Activated CD4-positive, alpha-beta memory T cell treated with anti-CD3 and anti-CD28 coated beads, Interleukin-2, amount 10 ng/mL, durations not matched to agents 7 days and 5 days (primary cell): ENCODE measurements around the gene PRTN3. TPM values are rescaled to one million over a fixed set of nuclear protein-coding genes. Genes with fewer than 3 reads are reported as not detected.

Source experiments
- CTCF ChIA-PET: fragments of 350-600 bp; sonication (Branson Sonifier 250); formaldehyde crosslinking; loops from one replicate; lab custom pipeline; 2021; ENCODE audit warnings: antibody characterized with exemption, inconsistent platforms; lab: Charles Lee
- POLR2A ChIA-PET: fragments of 350-600 bp; sonication (Branson Sonifier 250); formaldehyde crosslinking; loops from one replicate; lab custom pipeline; 2021; ENCODE audit warnings: antibody characterized with exemption; lab: Charles Lee
- DNase-seq: peaks from one replicate; pipeline ENCODE4 v3.0.0-alpha.2; 2020
- H3K27ac Mint-ChIP-seq: one replicate; pipeline ENCODE4 v1.8.0; 2021; ENCODE audit warnings: mild to moderate bottlenecking, mixed read lengths
- H3K27me3 Mint-ChIP-seq: one replicate; pipeline ENCODE4 v1.8.0; 2021; ENCODE audit warnings: mixed read lengths
- H3K36me3 Mint-ChIP-seq: one replicate; pipeline ENCODE4 v1.8.0; 2021; ENCODE audit warnings: low read depth, mixed read lengths
- H3K4me1 Mint-ChIP-seq: one replicate; pipeline ENCODE4 v1.8.0; 2021; ENCODE audit warnings: mixed read lengths
- H3K4me3 Mint-ChIP-seq: one replicate; pipeline ENCODE4 v1.8.0; 2021; ENCODE audit warnings: mild to moderate bottlenecking, mixed read lengths
- H3K9me3 Mint-ChIP-seq: one replicate; pipeline ENCODE4 v1.8.0; 2021; ENCODE audit warnings: mixed read lengths
- total RNA-seq, 2 experiments: library from RNA; stranded (reverse); gene quantifications; one replicate each; pipeline ENCODE4 v1.2.3, GENCODE V29; 2021

Gene PRTN3
- total RNA-seq, 2 experiments from 2014 or later = not detected

- POLR2A ChIA-PET = interaction anchor here (0.7 to 2.3 kb wide), 6 partner anchors 7 to 316 kb away, joined by 3 to 6 read pairs (median 4); partner anchors contain the start of gene WDR18
- Mint-ChIP-seq H3K9me3 (no peaks in the 10 kb centered on the region), H3K4me3 (peak overlapping the region; percentile 90), H3K27me3 (no peaks in the 10 kb centered on the region), H3K4me1 (peaks cover 49% of the 10 kb centered on the region), H3K36me3 (peaks cover 52% of the 10 kb centered on the region), H3K27ac (peak overlapping the region; percentile 89)
- peak; percentile 37 for DNase-seq
- CTCF ChIA-PET = no interaction called here
Observed at GRCh38 chr19:799076-799881, 41.5 kb upstream of the PRTN3 start.

- CTCF ChIA-PET = interaction anchor here (0.5 kb wide), 1 partner anchor 42 kb away, joined by 3 read pairs; no protein-coding TSS in a partner anchor
- H3K4me3 Mint-ChIP-seq = peak overlapping the region; percentile 90
- no peak for DNase-seq
- H3K36me3 Mint-ChIP-seq = peaks cover 56% of the 10 kb centered on the region
- H3K9me3 Mint-ChIP-seq = no peaks in the 10 kb centered on the region
- peaks cover 51% of the 10 kb centered on the region for H3K4me1 Mint-ChIP-seq
- H3K27me3 Mint-ChIP-seq = no peaks in the 10 kb centered on the region
- POLR2A ChIA-PET = interaction anchor here (0.7 to 1.5 kb wide), 3 partner anchors 14 to 468 kb away, joined by 3 to 9 read pairs (median 3); partner anchors contain the start of gene CIRBP
- peak overlapping the region; percentile 89 for H3K27ac Mint-ChIP-seq
Observed at GRCh38 chr19:800360-801029, 40.3 kb upstream of the PRTN3 start.

DNA sequence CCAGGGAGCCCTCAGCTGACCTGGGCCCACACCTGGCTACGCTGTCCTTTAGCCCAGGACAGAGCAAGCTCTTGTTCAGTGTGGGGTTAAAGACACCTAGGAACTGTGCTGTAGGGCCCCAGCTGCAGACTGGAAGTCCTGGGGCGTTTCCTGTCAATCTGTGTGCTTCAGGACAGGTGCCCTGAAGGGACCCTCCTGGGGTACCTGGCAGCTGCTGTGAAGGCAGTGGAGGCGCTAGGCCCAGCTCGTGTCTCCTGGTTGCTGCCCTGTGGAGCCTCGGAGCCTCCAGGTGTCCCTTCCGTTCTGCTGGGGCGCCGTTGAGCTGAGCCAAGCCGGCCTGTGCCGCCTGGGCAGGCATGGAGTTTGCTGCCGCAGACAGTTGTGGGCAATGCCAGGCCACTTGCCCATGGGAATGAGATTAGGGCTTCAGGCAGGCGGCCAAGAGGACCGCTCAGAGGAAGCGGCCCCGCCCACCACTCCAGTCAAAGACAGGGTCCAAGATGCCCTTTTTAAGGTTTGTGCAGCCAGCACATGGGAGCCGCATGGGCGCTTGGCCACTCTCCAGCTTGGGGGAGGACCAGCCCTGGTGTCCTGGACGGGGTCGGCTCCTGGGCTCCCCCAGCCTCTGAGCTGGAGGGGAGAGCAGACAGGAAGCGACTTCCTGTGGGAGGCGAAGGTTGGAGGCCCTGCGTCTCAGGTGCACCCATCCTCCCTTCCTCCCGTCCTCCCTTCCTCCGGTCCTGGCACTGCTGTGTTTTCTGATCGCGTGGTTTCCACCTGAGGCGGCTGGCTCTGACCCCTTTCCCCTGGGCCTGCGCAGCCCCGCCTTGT, 39.6 kb upstream of the PRTN3 start:
- peak; percentile 27 for DNase-seq
- ChIA-PET CTCF (no interaction called here), POLR2A (interaction anchor here (0.7 to 1.5 kb wide), 3 partner anchors 14 to 468 kb away, joined by 3 to 9 read pairs (median 3); partner anchors contain the start of gene CIRBP)
- H3K27ac Mint-ChIP-seq = peak overlapping the region; percentile 69
- peaks cover 51% of the 10 kb centered on the region for H3K4me1 Mint-ChIP-seq
- H3K9me3 Mint-ChIP-seq = no peaks in the 10 kb centered on the region
- peaks cover 58% of the 10 kb centered on the region for H3K36me3 Mint-ChIP-seq
- peak overlapping the region; percentile 66 for H3K4me3 Mint-ChIP-seq
- no peaks in the 10 kb centered on the region for H3K27me3 Mint-ChIP-seq

- peak overlapping the region; percentile 66 for H3K4me3 Mint-ChIP-seq
- CTCF ChIA-PET = no interaction called here
- H3K36me3 Mint-ChIP-seq = peaks cover 63% of the 10 kb centered on the region
- POLR2A ChIA-PET = interaction anchor here (1.4 to 1.5 kb wide), 3 partner anchors 13 to 239 kb away, joined by 3 to 9 read pairs (median 4); no protein-coding TSS in a partner anchor
- DNase-seq = no peak
- H3K27ac Mint-ChIP-seq = peak overlapping the region; percentile 69
- H3K27me3 Mint-ChIP-seq = no peaks in the 10 kb centered on the region
- H3K9me3 Mint-ChIP-seq = no peaks in the 10 kb centered on the region
- H3K4me1 Mint-ChIP-seq = peaks cover 47% of the 10 kb centered on the region
Observed at GRCh38 chr19:801861-802497, 38.8 kb upstream of the PRTN3 start.

GRCh38 chr19:802498-803098, 38.2 kb upstream of the PRTN3 start:
- ChIA-PET POLR2A (interaction anchor here (1.5 kb wide), 2 partner anchors 13 to 17 kb away, joined by 4 to 5 read pairs; no protein-coding TSS in a partner anchor), CTCF (no interaction called here)
- H3K9me3 Mint-ChIP-seq = no peaks in the 10 kb centered on the region
- no peaks in the 10 kb centered on the region for H3K27me3 Mint-ChIP-seq
- no peak for DNase-seq
- peaks cover 69% of the 10 kb centered on the region for H3K36me3 Mint-ChIP-seq
- peak overlapping the region; percentile 24 for H3K4me3 Mint-ChIP-seq
- H3K27ac Mint-ChIP-seq = peak overlapping the region; percentile 56
- peaks cover 53% of the 10 kb centered on the region for H3K4me1 Mint-ChIP-seq

DNA sequence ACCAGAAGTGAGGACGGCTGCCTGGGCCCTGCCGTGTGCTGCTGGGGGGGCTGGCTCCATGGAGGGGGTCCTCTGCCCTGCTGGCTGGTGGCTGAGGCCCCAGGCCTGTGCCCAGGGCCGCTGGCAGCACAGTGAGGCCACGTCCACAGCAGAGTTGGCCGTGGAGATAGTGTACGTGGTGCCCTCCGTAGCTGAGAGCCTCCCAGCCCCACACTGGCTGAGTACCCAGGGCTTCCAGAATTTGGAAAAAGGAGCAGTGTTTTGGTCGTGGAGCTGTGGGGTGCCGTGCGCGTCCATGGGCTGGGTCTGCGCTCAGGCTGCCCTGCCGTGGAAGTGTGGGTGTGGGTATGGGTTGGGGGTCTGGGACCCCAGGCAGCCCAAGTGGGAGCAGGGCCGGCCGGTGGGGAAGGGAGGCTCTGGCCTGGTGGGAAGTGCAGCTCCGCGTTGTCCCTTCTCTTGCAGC, 37.7 kb upstream of the PRTN3 start:
- H3K27ac Mint-ChIP-seq = no peak overlapping the region
- no peak for DNase-seq

GRCh38 chr19:803686-804418, 36.9 kb upstream of the PRTN3 start:
- peaks cover 56% of the 10 kb centered on the region for H3K4me1 Mint-ChIP-seq
- no peak overlapping the region for H3K4me3 Mint-ChIP-seq
- H3K27ac Mint-ChIP-seq = no peak overlapping the region
- no peaks in the 10 kb centered on the region for H3K27me3 Mint-ChIP-seq
- POLR2A ChIA-PET = interaction anchor here (1.5 kb wide), 2 partner anchors 11 to 16 kb away, joined by 4 to 5 read pairs; no protein-coding TSS in a partner anchor
- no peak for DNase-seq
- peaks cover 71% of the 10 kb centered on the region for H3K36me3 Mint-ChIP-seq
- H3K9me3 Mint-ChIP-seq = no peaks in the 10 kb centered on the region
- CTCF ChIA-PET = no interaction called here

More for the DNA sequence above, 37.7 kb upstream of the PRTN3 start:
- CTCF ChIA-PET = no interaction called here
- Mint-ChIP-seq H3K9me3 (no peaks in the 10 kb centered on the region), H3K4me1 (peaks cover 56% of the 10 kb centered on the region), H3K27me3 (no peaks in the 10 kb centered on the region), H3K36me3 (peaks cover 74% of the 10 kb centered on the region), H3K4me3 (no peak overlapping the region)
- POLR2A ChIA-PET = interaction anchor here (1.5 kb wide), 2 partner anchors 12 to 17 kb away, joined by 4 to 5 read pairs; no protein-coding TSS in a partner anchor

- H3K27ac Mint-ChIP-seq = peak overlapping the region; percentile 52
- ChIA-PET POLR2A (no interaction called here), CTCF (no interaction called here)
- no peak overlapping the region for H3K4me3 Mint-ChIP-seq
- peaks cover 50% of the 10 kb centered on the region for H3K4me1 Mint-ChIP-seq
- no peaks in the 10 kb centered on the region for H3K27me3 Mint-ChIP-seq
- H3K36me3 Mint-ChIP-seq = peaks cover 68% of the 10 kb centered on the region
- DNase-seq = no peak
- no peaks in the 10 kb centered on the region for H3K9me3 Mint-ChIP-seq
Observed at GRCh38 chr19:804419-805165, 36.2 kb upstream of the PRTN3 start.

GRCh38 chr19:805166-805551, 35.6 kb upstream of the PRTN3 start:
- no peak for DNase-seq
- POLR2A ChIA-PET = no interaction called here
- no peaks in the 10 kb centered on the region for H3K9me3 Mint-ChIP-seq

GRCh38 chr19:805600-806550, 34.9 kb upstream of the PRTN3 start:
- Mint-ChIP-seq H3K4me3 (no peak overlapping the region), H3K27ac (no peak overlapping the region), H3K9me3 (no peaks in the 10 kb centered on the region), H3K36me3 (peaks cover 69% of the 10 kb centered on the region), H3K4me1 (peaks cover 38% of the 10 kb centered on the region), H3K27me3 (no peaks in the 10 kb centered on the region)
- CTCF ChIA-PET = no interaction called here
- no peak for DNase-seq
- POLR2A ChIA-PET = interaction anchor here (1.2 kb wide), 1 partner anchor 7 kb away, joined by 3 read pairs; no protein-coding TSS in a partner anchor

More at GRCh38 chr19:805166-805551, 35.6 kb upstream of the PRTN3 start:
- CTCF ChIA-PET = no interaction called here
- Mint-ChIP-seq H3K27ac (peak overlapping the region; percentile 52), H3K4me3 (no peak overlapping the region), H3K36me3 (peaks cover 68% of the 10 kb centered on the region), H3K4me1 (peaks cover 45% of the 10 kb centered on the region), H3K27me3 (no peaks in the 10 kb centered on the region)
